Gastroesophageal sphincter (tissue), 4 donors: Measurements from ENCODE around the gene ITPKB. TPM values are rescaled to one million over a fixed set of nuclear protein-coding genes. Genes with fewer than 3 reads are reported as not detected.
A peak's percentile ranks its signal among the peaks of the same experiment; 100 is the strongest.

ENCODE experiments used
- ATAC-seq: fragments of 150-250 bp; one replicate; pipeline ENCODE4 v1.9.1; 2016; ENCODE audit warnings: mild to moderate bottlenecking, moderate library complexity
- H3K27ac ChIP-seq, 4 donors: fragments of 200-600 bp; sonication (generic) in 3 of 4; 1 replicate in 3 of 4; 2 replicates in 1 of 4; pipeline ENCODE4 v1.5.1; 2016 to 2019
- H3K27me3 ChIP-seq: fragments of 200-600 bp; sonication (generic); one replicate; pipeline ENCODE4 v1.5.1; 2019
- H3K36me3 ChIP-seq, 2 donors: fragments of 200-600 bp; sonication (generic); one replicate each; pipeline ENCODE4 v1.5.1; 2019; ENCODE audit warnings: control low read depth in 1 of 2
- H3K4me1 ChIP-seq, 3 donors: fragments of 200-600 bp; sonication (generic); 1 replicate in 2 of 3; 2 replicates in 1 of 3; pipeline ENCODE4 v1.5.1; 2016 to 2019; ENCODE audit warnings: control low read depth in 2 of 3
- H3K4me3 ChIP-seq, 2 donors: fragments of 200-600 bp; sonication (generic); one replicate each; pipeline ENCODE4 v1.5.1; 2019; ENCODE audit warnings: mild to moderate bottlenecking in 1 of 2, moderate library complexity in 1 of 2
- H3K9me3 ChIP-seq, 3 donors: fragments of 200-600 bp; sonication (generic); one replicate each; pipeline ENCODE4 v1.5.1; 2017 to 2019; ENCODE audit warnings: control low read depth in 2 of 3
- EP300 ChIP-seq: sonication (generic); formaldehyde crosslinking; IDR thresholded peaks from one replicate; pipeline ENCODE4 v1.6.1; 2017; ENCODE audit warnings: antibody characterized with exemption, mild to moderate bottlenecking
- POLR2A ChIP-seq, 2 donors: fragments of 450-650 bp; IDR thresholded peaks; one replicate each; pipeline ENCODE4 v1.6.1; 2017; ENCODE audit warnings: antibody characterized with exemption in 2 of 2, mild to moderate bottlenecking in 2 of 2, moderate library complexity in 1 of 2
- POLR2AphosphoS5 ChIP-seq: sonication (generic); formaldehyde crosslinking; IDR thresholded peaks from one replicate; pipeline ENCODE4 v1.6.1; 2017; ENCODE audit warnings: antibody characterized with exemption
- WGBS, 2 donors: methylation state at CpG; one replicate each; pipeline ENCODE4 v1.1.5; 2018; ENCODE audit warnings: low coverage in 1 of 2; 5-methylcytosine and 5-hydroxymethylcytosine counted together
- total RNA-seq, 4 donors: library from RNA; depleted of rRNA; stranded (reverse); fragments of >200 nt; gene quantifications; one replicate each; pipeline ENCODE4 v1.1.0, GENCODE V29; 2016
- TF ChIP-seq, protein P1 (sequence below), 4 experiments: fragments of 200-600 bp in 2 of 4; fragments of 450-650 bp in 2 of 4; sonication (generic) in 1 of 4; IDR thresholded peaks; one replicate each; pipeline ENCODE4 v1.5.1; 2017 to 2019; ENCODE audit warnings: antibody characterized with exemption in 4 of 4, mild to moderate bottlenecking in 2 of 4, moderate library complexity in 2 of 4

The ITPKB gene
- total RNA-seq, 4 donors from 2014 or later, result 75.0 to 184 (median 94.2) TPM

GRCh38 chr1:226633541-226634165 is 105.4 kb downstream of the ITPKB start:
- TF ChIP-seq EP300 (no peak), POLR2AphosphoS5 (no peak), POLR2A (IDR thresholded peaks at IDR 0.05) (no peak)
- Histone ChIP-seq H3K4me3 (no peak overlapping the region), H3K9me3 (no peaks in the 10 kb centered on the region), H3K36me3 (peaks cover 0 to 76% of the 10 kb centered on the region in 2 donors), H3K4me1 (peaks cover 3 to 53% (median 18%) of the 10 kb centered on the region in 3 donors), H3K27me3 (no peaks in the 10 kb centered on the region), H3K27ac (peak overlapping the region in 3 of 4 donors; percentile 4 to 87 (median 84))
- peak; percentile 18 for ATAC-seq
- no CpG with 5 or more reads among the region's 7 CpGs for WGBS, 2 donors

GRCh38 chr1:226632922-226633351 is 106.1 kb downstream of the ITPKB start:
- H3K9me3 ChIP-seq, result no peaks in the 10 kb centered on the region
- TF ChIP-seq EP300, result no peak
- TF ChIP-seq POLR2AphosphoS5, result no peak
- no peak for TF ChIP-seq POLR2A (IDR thresholded peaks at IDR 0.05)
- TF ChIP-seq, protein P1, sequence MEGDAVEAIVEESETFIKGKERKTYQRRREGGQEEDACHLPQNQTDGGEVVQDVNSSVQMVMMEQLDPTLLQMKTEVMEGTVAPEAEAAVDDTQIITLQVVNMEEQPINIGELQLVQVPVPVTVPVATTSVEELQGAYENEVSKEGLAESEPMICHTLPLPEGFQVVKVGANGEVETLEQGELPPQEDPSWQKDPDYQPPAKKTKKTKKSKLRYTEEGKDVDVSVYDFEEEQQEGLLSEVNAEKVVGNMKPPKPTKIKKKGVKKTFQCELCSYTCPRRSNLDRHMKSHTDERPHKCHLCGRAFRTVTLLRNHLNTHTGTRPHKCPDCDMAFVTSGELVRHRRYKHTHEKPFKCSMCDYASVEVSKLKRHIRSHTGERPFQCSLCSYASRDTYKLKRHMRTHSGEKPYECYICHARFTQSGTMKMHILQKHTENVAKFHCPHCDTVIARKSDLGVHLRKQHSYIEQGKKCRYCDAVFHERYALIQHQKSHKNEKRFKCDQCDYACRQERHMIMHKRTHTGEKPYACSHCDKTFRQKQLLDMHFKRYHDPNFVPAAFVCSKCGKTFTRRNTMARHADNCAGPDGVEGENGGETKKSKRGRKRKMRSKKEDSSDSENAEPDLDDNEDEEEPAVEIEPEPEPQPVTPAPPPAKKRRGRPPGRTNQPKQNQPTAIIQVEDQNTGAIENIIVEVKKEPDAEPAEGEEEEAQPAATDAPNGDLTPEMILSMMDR (IDR thresholded peaks at IDR 0.05), result no peak
- H3K36me3 ChIP-seq, result peaks cover 0 to 70% of the 10 kb centered on the region in 2 donors
- H3K27me3 ChIP-seq, result no peaks in the 10 kb centered on the region
- peak overlapping the region in 3 of 4 donors; percentile 4 to 87 (median 84) for H3K27ac ChIP-seq
- no peak for ATAC-seq
- H3K4me3 ChIP-seq, result no peak overlapping the region
- WGBS, 2 donors, result 25 to 63% methylated on average over 6 to 7 of the region's 10 CpGs
- peaks cover 3 to 60% (median 11%) of the 10 kb centered on the region in 3 donors for H3K4me1 ChIP-seq

GRCh38 chr1:226632169-226632879 is 106.8 kb downstream of the ITPKB start:
- Histone ChIP-seq H3K4me3 (no peak overlapping the region), H3K27ac (peak overlapping the region in 3 of 4 donors; percentile 9 to 87 (median 84)), H3K4me1 (peaks cover 3 to 66% (median 10%) of the 10 kb centered on the region in 3 donors), H3K27me3 (no peaks in the 10 kb centered on the region), H3K9me3 (no peaks in the 10 kb centered on the region), H3K36me3 (peaks cover 0 to 64% of the 10 kb centered on the region in 2 donors)
- ATAC-seq, result peak; percentile 22
- TF ChIP-seq POLR2AphosphoS5, result peak; percentile 60
- TF ChIP-seq, protein P1 (IDR thresholded peaks at IDR 0.05), result no peak
- WGBS, 2 donors, result 53 to 59% methylated on average over 3 to 7 of the region's 9 CpGs

GRCh38 chr1:226631229-226632000 is 107.7 kb downstream of the ITPKB start:
- TF ChIP-seq, protein P1 (IDR thresholded peaks at IDR 0.05), result no peak
- TF ChIP-seq POLR2A (IDR thresholded peaks at IDR 0.05) (no peak), POLR2AphosphoS5 (no peak), EP300 (no peak)
- Histone ChIP-seq H3K36me3 (peaks cover 0 to 55% of the 10 kb centered on the region in 2 donors), H3K4me1 (peaks cover 3 to 75% (median 10%) of the 10 kb centered on the region in 3 donors), H3K27ac (peak overlapping the region in 3 of 4 donors; percentile 9 to 84 (median 63)), H3K27me3 (no peaks in the 10 kb centered on the region), H3K9me3 (no peaks in the 10 kb centered on the region), H3K4me3 (no peak overlapping the region)
- no peak for ATAC-seq
- 60 to 67% methylated on average over 1 to 5 of the region's 10 CpGs for WGBS, 2 donors

GRCh38 chr1:226630592-226630991 is 108.5 kb downstream of the ITPKB start:
- H3K27me3 ChIP-seq, result no peaks in the 10 kb centered on the region
- no peak for ATAC-seq
- H3K27ac ChIP-seq, result peak overlapping the region in 2 of 4 donors; percentile 63 to 84
- H3K4me1 ChIP-seq, result peaks cover 3 to 78% (median 13%) of the 10 kb centered on the region in 3 donors
- H3K36me3 ChIP-seq, result peaks cover 0 to 47% of the 10 kb centered on the region in 2 donors
- H3K4me3 ChIP-seq, result no peak overlapping the region
- H3K9me3 ChIP-seq, result no peaks in the 10 kb centered on the region
- whole genome bisulfite sequencing, 2 donors, result 88 to 100% methylated on average over 2 to 3 of the region's 3 CpGs
- TF ChIP-seq EP300, result no peak
